Fibroblast of the aortic adventitia (primary cell): ENCODE data around the gene CC2D2B. TPM values are rescaled to one million over a fixed set of nuclear protein-coding genes. Genes with fewer than 3 reads are reported as not detected.
"Not testable (repeated sequence)": the region's sequence is repeated elsewhere in the genome, so short reads cannot be mapped to it uniquely, and the experiment has no call there.

Experiments
- DNase-seq: peaks from one replicate; pipeline ENCODE4 v3.0.0-alpha.2; 2010; ENCODE audit warnings: low read depth
- H3K4me3 ChIP-seq: 2 replicates; pipeline ENCODE4 v1.5.1; 2011; ENCODE audit warnings: low read depth, mild to moderate bottlenecking, control low read depth, low read length, moderate library complexity
- total RNA-seq: library from RNA; depleted of rRNA; stranded (reverse); fragments of >200 nt; gene quantifications from 2 replicates; pipeline ENCODE4 v1.2.3, GENCODE V29; 2012; ENCODE audit warnings: low replicate concordance
- TF ChIP-seq, protein P1 (sequence below): IDR thresholded peaks from 2 replicates; pipeline ENCODE4 v1.5.1; 2011; ENCODE audit warnings: mild to moderate bottlenecking, low read length, control low read depth, inconsistent platforms; ENCODE audit not compliant: insufficient read depth

Gene CC2D2B
- total RNA-seq, 1 donor = 0.09 TPM

DNA sequence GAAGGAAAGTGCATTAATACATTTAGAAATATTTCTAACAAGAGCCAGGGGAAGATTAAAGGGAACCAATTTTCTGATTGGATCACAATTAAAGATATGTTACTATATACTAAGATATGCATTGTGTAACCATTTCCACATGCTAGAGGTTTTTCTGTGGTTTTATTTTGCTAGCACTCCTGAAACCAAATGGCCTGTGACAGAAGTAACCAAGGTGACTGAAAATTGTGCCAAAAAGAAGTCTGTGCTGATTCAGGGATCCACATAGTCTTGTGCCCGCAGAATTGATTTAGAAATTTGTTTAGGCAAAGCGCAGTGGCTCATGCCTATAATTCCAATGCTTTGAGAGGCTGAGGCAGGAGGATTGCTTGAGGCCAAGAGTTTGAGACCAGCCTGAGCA, 1.8 kb downstream of the CC2D2B start:
- TF ChIP-seq, protein P1, sequence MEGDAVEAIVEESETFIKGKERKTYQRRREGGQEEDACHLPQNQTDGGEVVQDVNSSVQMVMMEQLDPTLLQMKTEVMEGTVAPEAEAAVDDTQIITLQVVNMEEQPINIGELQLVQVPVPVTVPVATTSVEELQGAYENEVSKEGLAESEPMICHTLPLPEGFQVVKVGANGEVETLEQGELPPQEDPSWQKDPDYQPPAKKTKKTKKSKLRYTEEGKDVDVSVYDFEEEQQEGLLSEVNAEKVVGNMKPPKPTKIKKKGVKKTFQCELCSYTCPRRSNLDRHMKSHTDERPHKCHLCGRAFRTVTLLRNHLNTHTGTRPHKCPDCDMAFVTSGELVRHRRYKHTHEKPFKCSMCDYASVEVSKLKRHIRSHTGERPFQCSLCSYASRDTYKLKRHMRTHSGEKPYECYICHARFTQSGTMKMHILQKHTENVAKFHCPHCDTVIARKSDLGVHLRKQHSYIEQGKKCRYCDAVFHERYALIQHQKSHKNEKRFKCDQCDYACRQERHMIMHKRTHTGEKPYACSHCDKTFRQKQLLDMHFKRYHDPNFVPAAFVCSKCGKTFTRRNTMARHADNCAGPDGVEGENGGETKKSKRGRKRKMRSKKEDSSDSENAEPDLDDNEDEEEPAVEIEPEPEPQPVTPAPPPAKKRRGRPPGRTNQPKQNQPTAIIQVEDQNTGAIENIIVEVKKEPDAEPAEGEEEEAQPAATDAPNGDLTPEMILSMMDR = no peak
- DNase-seq = no peak
- H3K4me3 ChIP-seq = no peak overlapping the region

DNA sequence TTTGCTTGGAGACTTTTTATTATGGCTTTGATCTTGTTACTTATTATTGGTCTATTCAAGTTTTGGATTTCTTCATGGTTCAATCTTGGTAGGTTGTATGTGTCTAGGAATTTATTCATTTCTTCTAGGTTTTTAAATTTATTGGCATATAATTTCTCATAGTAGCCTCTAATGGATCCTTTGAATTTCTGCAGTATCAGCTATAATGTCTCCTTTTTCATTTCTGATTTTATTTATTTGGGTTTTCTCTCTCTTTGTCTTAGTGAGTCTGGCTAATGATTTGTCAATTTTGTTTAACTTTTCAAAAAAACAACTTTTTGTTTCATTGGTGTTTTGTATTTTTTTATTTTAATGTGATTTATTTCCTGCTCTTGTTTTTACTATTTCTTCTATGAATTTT, 8.3 kb downstream of the CC2D2B start:
- DNase-seq, H3K4me3 ChIP-seq: not testable (repeated sequence)

DNA sequence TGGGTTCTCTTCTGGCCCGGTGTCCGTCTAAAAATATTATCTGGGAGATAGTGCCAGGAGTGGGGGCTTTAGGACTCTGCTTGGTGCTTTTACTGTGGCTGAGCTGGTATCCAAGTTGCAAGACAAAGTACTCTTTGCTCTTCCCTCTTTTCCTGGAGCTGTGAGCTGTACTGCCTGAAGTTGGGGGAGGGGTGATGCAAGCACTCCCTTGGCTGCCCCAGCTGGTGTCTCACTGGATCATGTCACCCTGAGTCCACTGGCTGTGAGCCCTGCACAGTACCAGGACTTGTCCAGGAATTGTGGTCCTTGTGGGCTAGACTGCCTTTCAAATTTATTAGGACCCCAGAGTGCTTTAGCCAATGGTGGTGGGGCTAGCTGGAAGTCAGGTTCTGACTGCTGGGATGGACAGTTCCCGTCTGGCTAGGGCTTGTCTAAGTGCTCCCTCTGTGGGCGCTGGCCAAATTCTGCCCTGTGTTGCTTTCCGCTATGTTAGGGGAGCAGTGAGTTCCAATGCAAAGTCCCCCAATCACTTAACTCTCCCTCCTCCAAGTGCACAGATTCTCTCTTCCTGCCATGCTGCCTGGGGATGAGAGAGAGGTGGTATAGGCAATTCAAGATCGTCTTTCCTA, 13.1 kb downstream of the CC2D2B start:
- H3K4me3 ChIP-seq = no peak overlapping the region
- TF ChIP-seq, protein P1 = no peak
- DNase-seq = no peak

DNA sequence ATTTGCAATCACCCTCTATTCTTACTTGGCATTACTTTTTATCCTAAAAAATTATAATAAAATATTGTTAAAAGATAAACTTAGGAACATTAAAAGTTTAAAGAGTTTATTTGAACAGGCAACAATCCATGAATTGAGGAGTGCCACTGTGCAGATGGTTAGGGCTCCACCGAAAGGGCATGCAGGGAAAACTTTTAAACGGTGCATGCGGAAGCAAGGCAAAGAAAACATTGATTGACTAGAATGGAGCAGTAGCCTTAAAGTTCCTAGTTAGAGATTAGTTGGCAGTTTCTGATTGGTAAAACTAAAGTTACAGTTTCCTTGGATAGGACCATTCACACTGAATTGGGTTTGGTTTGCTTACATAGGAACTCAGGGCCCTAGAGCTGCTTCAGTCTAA, 17.3 kb downstream of the CC2D2B start:
- DNase-seq = no peak
- TF ChIP-seq, protein P1 = no peak
- no peak overlapping the region for H3K4me3 ChIP-seq

DNA sequence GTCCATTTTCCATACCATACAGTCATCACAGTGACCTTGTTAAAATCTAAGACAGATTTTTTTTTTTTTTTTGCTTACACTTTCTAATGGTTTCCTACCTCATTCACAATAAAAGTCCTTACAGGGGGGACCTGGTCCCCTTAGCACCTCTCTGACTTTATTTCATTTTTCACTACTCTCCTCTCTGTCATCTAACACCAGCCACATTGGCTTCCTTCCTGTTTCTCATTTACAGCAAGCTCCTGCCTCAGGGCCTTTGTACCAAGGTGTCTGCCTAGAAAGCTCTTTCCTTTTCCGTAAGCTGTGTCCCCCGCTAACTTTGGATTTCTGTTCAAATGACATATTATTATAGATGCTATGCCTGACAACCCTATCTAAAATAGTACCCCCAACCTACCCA, 27.7 kb downstream of the CC2D2B start:
- TF ChIP-seq, protein P1 = no peak

DNA sequence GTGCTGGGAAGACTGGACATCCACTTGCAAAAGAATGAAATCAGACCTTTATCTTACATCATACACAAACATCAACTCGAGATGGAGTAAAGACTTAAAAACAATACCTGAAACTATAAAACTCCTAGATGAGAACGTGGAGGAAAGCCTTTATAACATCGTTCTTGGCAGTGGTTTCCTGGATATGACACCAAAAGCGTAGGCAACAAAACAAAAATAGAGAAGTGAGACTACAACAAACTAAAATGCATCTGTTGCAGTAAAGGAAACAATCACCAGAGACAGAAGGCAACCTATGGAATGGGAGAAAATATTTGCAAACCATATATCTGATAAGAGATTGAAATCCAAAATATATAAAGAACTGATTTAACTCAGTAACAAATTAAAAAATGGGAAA, 33.3 kb downstream of the CC2D2B start:
- no peak overlapping the region for H3K4me3 ChIP-seq
- TF ChIP-seq, protein P1 = no peak
- DNase-seq = no peak

More for the DNA sequence above, 27.7 kb downstream of the CC2D2B start:
- H3K4me3 ChIP-seq = no peak overlapping the region
- DNase-seq = no peak

DNA sequence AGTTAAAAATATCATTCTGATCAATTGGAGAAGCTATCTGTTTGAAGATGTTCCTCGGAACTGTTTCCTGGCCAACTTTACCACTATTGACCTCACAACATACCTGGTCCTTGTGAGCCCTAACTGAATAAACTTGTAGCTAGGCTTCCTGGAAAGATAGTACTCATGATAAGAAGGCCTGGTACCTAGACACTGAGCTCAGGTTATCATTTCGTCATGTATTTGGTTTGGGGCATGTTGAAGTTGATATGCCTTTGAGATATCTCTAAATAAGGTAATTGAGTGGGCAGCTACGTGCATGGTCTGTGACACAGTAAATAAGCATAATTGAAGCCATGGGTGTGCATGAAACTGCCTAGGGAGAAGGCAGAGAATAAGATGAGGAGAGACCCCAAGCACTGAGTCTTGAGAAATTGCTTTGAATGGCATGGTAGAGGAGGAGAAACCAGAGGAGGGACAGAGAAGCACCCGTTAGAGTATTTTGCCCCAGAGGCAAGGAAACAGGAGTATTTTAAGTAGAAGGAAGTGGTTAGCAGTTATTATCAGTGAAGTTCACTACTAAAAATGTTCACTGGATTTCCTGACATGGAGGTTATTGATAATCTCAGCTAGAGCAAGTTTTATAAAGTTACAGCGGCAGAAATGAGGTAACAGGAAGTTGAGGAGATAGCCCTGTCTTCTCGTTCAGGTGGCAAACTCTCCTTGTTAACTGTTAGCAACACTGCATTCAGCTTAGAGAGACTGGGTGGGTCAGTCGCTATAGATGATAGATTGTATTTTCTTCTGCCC, 55.6 kb downstream of the CC2D2B start:
- TF ChIP-seq, protein P1 = no peak
- H3K4me3 ChIP-seq = no peak overlapping the region
- DNase-seq = no peak
